GM12892 (cell line): ENCODE data around the gene SNX17.

Source experiments
- POLR2AphosphoS5 ChIP-seq: IDR thresholded peaks from 2 replicates; pipeline ENCODE4 v1.6.1; 2011; ENCODE audit warnings: low read depth, low read length, control low read depth
- TAF1 ChIP-seq: IDR thresholded peaks from 2 replicates; pipeline ENCODE4 v1.6.1; 2011; ENCODE audit warnings: low read depth, mild to moderate bottlenecking, control low read depth, low read length, borderline replicate concordance

DNA sequence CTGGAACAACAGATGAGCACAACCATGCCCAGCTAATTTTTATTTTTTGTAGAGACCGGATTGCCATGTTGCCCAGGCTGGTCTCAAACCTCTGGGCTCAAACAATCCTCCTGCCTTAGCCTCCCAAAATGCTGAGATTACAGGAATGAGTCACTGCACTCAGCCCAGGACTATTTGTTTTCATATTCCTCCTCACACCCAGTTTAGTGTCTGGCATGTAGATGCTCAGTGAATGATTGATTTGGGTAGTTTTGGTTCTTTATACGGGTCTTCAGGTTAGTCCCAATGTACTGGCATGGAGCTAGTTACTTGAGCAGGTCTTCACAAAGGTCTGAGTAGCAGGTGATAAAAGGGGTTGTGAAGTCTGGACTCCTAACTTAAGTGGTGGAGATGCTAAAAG lies 6.5 kb upstream of the SNX17 start:
- TF ChIP-seq POLR2AphosphoS5 (no peak), TAF1 (no peak)
